OCI-LY3 (cell line): ENCODE data around the gene CCZ1B.
"Not testable (repeated sequence)": the region's sequence is repeated elsewhere in the genome, so short reads cannot be mapped to it uniquely, and the experiment has no call there.

Experiments used
- CTCF ChIP-seq: fragments of 200-600, 300-600 bp; sonication (generic); IDR thresholded peaks from 2 replicates; pipeline ENCODE4 v1.5.1; 2014; ENCODE audit warnings: antibody characterized with exemption, low read length, low read depth
- EZH2phosphoT487 ChIP-seq: fragments of 200-600 bp; shearing (Covaris generic); IDR thresholded peaks from 2 replicates; pipeline ENCODE4 v1.6.1; 2018; ENCODE audit warnings: antibody characterized with exemption, mixed run types, low read depth

GRCh38 chr7:6875022-6875421 lies 48.9 kb upstream of the CCZ1B start:
- TF ChIP-seq EZH2phosphoT487, CTCF: not testable (repeated sequence)
